GM23248 (cell line): ENCODE results near the gene HOXC10.

Experiments
- EZH2 ChIP-seq: fragments of 200-600 bp; sonication (generic); IDR thresholded peaks from 2 replicates; pipeline ENCODE4 v1.6.1; 2018; ENCODE audit warnings: antibody characterized with exemption, mild to moderate bottlenecking; ENCODE audit not compliant: insufficient read depth, poor library complexity, severe bottlenecking
- EZH2phosphoT487 ChIP-seq: fragments of 200-600 bp; sonication (generic); IDR thresholded peaks from 2 replicates; pipeline ENCODE4 v1.6.1; 2018; ENCODE audit warnings: antibody characterized with exemption, moderate library complexity, mild to moderate bottlenecking, low read depth; ENCODE audit not compliant: insufficient read depth

DNA sequence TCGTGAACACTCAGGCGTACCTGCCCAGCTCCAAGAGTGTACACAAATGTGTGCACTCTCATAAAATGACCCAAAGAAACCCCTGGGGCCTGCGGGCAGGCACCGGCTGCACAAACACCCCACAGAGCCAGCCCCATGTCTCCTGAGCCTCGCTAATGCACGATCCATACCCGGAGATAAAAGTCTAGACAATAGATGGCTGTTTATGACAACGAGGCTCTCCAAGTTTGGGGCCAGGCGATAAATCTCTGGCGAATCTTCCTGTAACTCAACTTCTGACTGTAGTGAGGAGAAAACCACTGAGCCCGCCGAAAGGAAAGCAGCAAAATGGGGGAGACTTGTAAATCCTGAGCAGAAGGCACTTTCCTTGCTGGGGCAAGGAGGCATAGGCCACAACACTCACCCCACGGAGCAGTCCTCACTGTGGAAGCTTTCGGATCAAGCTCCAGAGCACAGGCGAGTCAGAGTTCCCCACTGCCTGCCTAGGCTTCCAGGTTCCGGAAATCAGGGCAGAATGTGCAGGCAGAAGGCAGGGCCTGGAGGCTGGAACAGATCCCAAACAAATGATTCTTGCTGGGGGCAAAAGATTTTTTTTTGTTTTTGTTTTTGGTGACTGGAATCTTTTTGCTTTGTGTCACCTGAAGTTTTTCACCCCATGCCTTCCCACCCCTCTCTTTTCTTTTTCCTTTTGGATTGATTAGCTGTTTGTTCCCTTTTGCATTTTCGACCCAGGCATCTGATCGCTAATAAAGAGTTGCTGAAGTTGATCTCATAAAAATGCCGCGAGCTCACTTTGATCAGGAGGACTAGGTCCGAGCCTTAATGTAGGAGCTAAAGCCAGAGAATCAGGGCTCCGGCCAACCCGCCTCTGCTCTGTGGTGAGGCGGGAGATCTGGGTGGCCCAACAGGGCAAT, 16.5 kb upstream of the HOXC10 start:
- no peak for TF ChIP-seq EZH2
- TF ChIP-seq EZH2phosphoT487: 0 out of 2 replicates have a peak, but pooled peaks have one; percentile 11
